HepG2 (cell line): ENCODE results near the gene ERC1. TPM values are rescaled to one million over a fixed set of nuclear protein-coding genes. Genes with fewer than 3 reads are reported as not detected.

Source experiments
- ATAC-seq: fragments of 200-7000 bp; cut with Tn5 transposase; 3 replicates; pipeline ENCODE4 v1.9.1; 2020; ENCODE audit warnings: mild to moderate bottlenecking, moderate library complexity
- BruUV-seq: library from RNA; stranded (reverse); fragments of 400-500 nt; replicated peaks from 2 replicates; lab custom pipeline; 2021; lab: Mats Ljungman, UMichigan
- CTCF ChIA-PET: fragments of 300-600 bp; formaldehyde crosslinking; extraction: SDS; loops from one replicate; lab custom pipeline; 2021; ENCODE audit warnings: low total read pairs, inconsistent platforms, low intra/inter-chr PET ratio; lab: Yijun Ruan, JAX
- POLR2A ChIA-PET: fragments of 350-600 bp; sonication (Branson Sonifier 250); formaldehyde crosslinking; loops from one replicate; lab custom pipeline; 2020; ENCODE audit warnings: antibody characterized with exemption, inconsistent platforms; lab: Yijun Ruan, JAX
- DNase-seq: peaks from one replicate; pipeline ENCODE4 v3.0.0-alpha.2; 2015; ENCODE audit warnings: low spot score
- FAIRE-seq: peaks from 3 replicates; lab custom pipeline; 2011; peaks lifted over from hg19 to GRCh38; lab: Jason Lieb, UNC
- H2AFZ ChIP-seq: one replicate; pipeline ENCODE4 v1.6.1; 2011; ENCODE audit warnings: low read length, inconsistent platforms
- H3K27ac ChIP-seq: fragments of 300-600 bp; 3 replicates; pipeline ENCODE4 v1.8.0; 2011; ENCODE audit warnings: mixed run types, mild to moderate bottlenecking, mixed read lengths, low read length, inconsistent platforms; ENCODE audit not compliant: insufficient read depth; ENCODE audit errors: extremely low read length
- H3K27me3 ChIP-seq, 2 experiments: fragments of 200-600 bp in 1 of 2; 2 replicates in 1 of 2; 3 replicates in 1 of 2; pipeline versions ENCODE4 v1.6.0 to v1.8.0; 2011; ENCODE audit warnings: low read length in 2 of 2, mild to moderate bottlenecking in 2 of 2, moderate library complexity in 2 of 2, inconsistent platforms in 1 of 2; ENCODE audit not compliant: insufficient read depth in 2 of 2, control insufficient read depth in 1 of 2
- H3K36me3 ChIP-seq, 2 experiments: fragments of 200-600 bp in 1 of 2; replicated peaks in 1 of 2; 2 replicates in 1 of 2; 3 replicates in 1 of 2; pipeline versions ENCODE4 v1.5.1 to v1.8.0; 2011; ENCODE audit warnings: low read length in 2 of 2, inconsistent platforms in 1 of 2; ENCODE audit not compliant: insufficient read depth in 2 of 2, control insufficient read depth in 1 of 2
- H3K4me1 ChIP-seq: 2 replicates; pipeline ENCODE4 v1.5.1; 2012; ENCODE audit warnings: low read length, inconsistent platforms; ENCODE audit not compliant: insufficient read depth
- H3K4me2 ChIP-seq: 2 replicates; pipeline ENCODE4 v1.6.0; 2011; ENCODE audit warnings: low read depth, low read length, inconsistent platforms
- H3K4me3 ChIP-seq, 3 experiments: fragments of 200-600 bp in 1 of 3; sonication (generic), shearing (Covaris generic) in 1 of 3; replicated peaks in 1 of 3; 2 replicates each; pipeline ENCODE4 v1.5.1; 2011 to 2016; ENCODE audit warnings: low read length in 3 of 3, inconsistent platforms in 2 of 3, low read depth in 2 of 3, mild to moderate bottlenecking in 2 of 3, control low read depth in 1 of 3, mixed read lengths in 1 of 3; ENCODE audit not compliant: insufficient read depth in 1 of 3
- H3K79me2 ChIP-seq: one replicate; pipeline ENCODE4 v1.6.1; 2011; ENCODE audit warnings: low read length, inconsistent platforms; ENCODE audit not compliant: insufficient read depth
- H3K9ac ChIP-seq: 2 replicates; pipeline ENCODE4 v1.6.0; 2011; ENCODE audit warnings: mild to moderate bottlenecking, low read depth, low read length, inconsistent platforms; ENCODE audit not compliant: insufficient read depth
- H3K9me3 ChIP-seq: 2 replicates; pipeline ENCODE4 v1.5.1; 2012; ENCODE audit warnings: mild to moderate bottlenecking, low read length
- H4K20me1 ChIP-seq: 2 replicates; pipeline ENCODE4 v1.6.0; 2011; ENCODE audit warnings: inconsistent platforms, mild to moderate bottlenecking, low read length, moderate library complexity; ENCODE audit not compliant: insufficient read depth
- CBFB ChIP-seq: sonication (generic); formaldehyde crosslinking; IDR thresholded peaks from 2 replicates; pipeline ENCODE4 v1.4.0; 2020; ENCODE audit warnings: missing genetic modification reagents
- DNMT1 ChIP-seq: sonication (generic); formaldehyde crosslinking; IDR thresholded peaks from 2 replicates; pipeline ENCODE4 v1.5.1; 2020; ENCODE audit warnings: mild to moderate bottlenecking, missing genetic modification reagents
- FOXK2 ChIP-seq: fragments of 450-650 bp; IDR thresholded peaks from 2 replicates; pipeline ENCODE4 v1.6.1; 2016
- HHEX ChIP-seq: IDR thresholded peaks from 2 replicates; pipeline ENCODE4 v1.6.1; 2016; ENCODE audit warnings: control low read depth
- JUN ChIP-seq: sonication (generic); formaldehyde crosslinking; IDR thresholded peaks from 2 replicates; pipeline ENCODE4 v1.4.0; 2020; ENCODE audit warnings: mild to moderate bottlenecking, missing genetic modification reagents
- KDM4B ChIP-seq: sonication (generic); formaldehyde crosslinking; IDR thresholded peaks from 2 replicates; pipeline ENCODE4 v1.4.0; 2020; ENCODE audit warnings: missing genetic modification reagents
- KLF12 ChIP-seq: sonication (generic); formaldehyde crosslinking; IDR thresholded peaks from 2 replicates; pipeline ENCODE4 v1.4.0; 2020; ENCODE audit warnings: missing genetic modification reagents, borderline replicate concordance
- PHF8 ChIP-seq: sonication (generic); formaldehyde crosslinking; IDR thresholded peaks from 2 replicates; pipeline ENCODE4 v1.5.0; 2020; ENCODE audit warnings: missing genetic modification reagents
- PITX1 ChIP-seq: sonication (generic); formaldehyde crosslinking; IDR thresholded peaks from 2 replicates; pipeline ENCODE4 v1.5.1; 2020; ENCODE audit warnings: mild to moderate bottlenecking, missing genetic modification reagents
- ZKSCAN5 ChIP-seq: sonication (generic); formaldehyde crosslinking; IDR thresholded peaks from 2 replicates; pipeline ENCODE4 v1.5.1; 2020; ENCODE audit warnings: mild to moderate bottlenecking, missing genetic modification reagents
- ZNF749 ChIP-seq: sonication (generic); formaldehyde crosslinking; IDR thresholded peaks from 2 replicates; pipeline ENCODE4 v1.8.0; 2022; ENCODE audit warnings: mild to moderate bottlenecking, missing genetic modification reagents, moderate library complexity, borderline replicate concordance
- WGBS: methylation state at CpG from one replicate; pipeline ENCODE4 v1.1.6; 2017; ENCODE audit warnings: low lambda C conversion rate; 5-methylcytosine and 5-hydroxymethylcytosine counted together
- in situ Hi-C: cut with HindIII; loops from 2 replicates; pipeline ENCODE4 v1.10.0; 2017; ENCODE audit warnings: low pct_unique_long_range_greater_than_20kb; ENCODE audit not compliant: extremely low pct_ligation_motif_present
- intact Hi-C: fragments of 100-400 bp; cut with micrococcal nuclease; formaldehyde crosslinking; loops from one replicate; pipeline ENCODE4 v1.10.0; 2022; ENCODE audit not compliant: unreplicated experiment
- polyA plus RNA-seq, 8 experiments: library from polyadenylated mRNA; depleted of rRNA in 3 of 8; stranded (reverse) in 7 of 8; unstranded in 1 of 8; fragments of >200 nt; fragmentation: Illumina TruSeq in 4 of 8; extraction: Trizol in 4 of 8; gene quantifications; 2 replicates each; pipeline versions ENCODE4 v1.2.1 to v1.2.3, GENCODE V29; 2011 to 2016; ENCODE audit warnings: low read depth in 4 of 8, missing spikeins in 1 of 8, mixed read lengths in 1 of 8; ENCODE audit not compliant: insufficient read depth in 1 of 8
- total RNA-seq, 5 experiments: library from RNA; depleted of rRNA; stranded (reverse); fragments of >200 nt; fragmentation: Illumina TruSeq; extraction: Trizol; gene quantifications; 2 replicates each; pipeline ENCODE4 v1.2.3, GENCODE V29; 2016; ENCODE audit warnings: low read depth in 1 of 5
- TF ChIP-seq, protein P1 (sequence below): sonication (generic); formaldehyde crosslinking; IDR thresholded peaks from 2 replicates; pipeline ENCODE4 v1.4.0; 2020; ENCODE audit warnings: missing genetic modification reagents
- TF ChIP-seq, protein P2 (sequence below): fragments of 450-650 bp; IDR thresholded peaks from 2 replicates; pipeline ENCODE4 v1.6.1; 2017
- TF ChIP-seq, protein P3 (sequence below): sonication (generic); formaldehyde crosslinking; IDR thresholded peaks from 2 replicates; pipeline ENCODE4 v1.4.0; 2020; ENCODE audit warnings: missing genetic modification reagents

ERC1 gene
- total and polyA plus RNA-seq, 2 of the 13 experiments (the other 11 are each of a cell fraction or from before 2014, with no cell fraction given) = 6.1 to 12.4 TPM

DNA sequence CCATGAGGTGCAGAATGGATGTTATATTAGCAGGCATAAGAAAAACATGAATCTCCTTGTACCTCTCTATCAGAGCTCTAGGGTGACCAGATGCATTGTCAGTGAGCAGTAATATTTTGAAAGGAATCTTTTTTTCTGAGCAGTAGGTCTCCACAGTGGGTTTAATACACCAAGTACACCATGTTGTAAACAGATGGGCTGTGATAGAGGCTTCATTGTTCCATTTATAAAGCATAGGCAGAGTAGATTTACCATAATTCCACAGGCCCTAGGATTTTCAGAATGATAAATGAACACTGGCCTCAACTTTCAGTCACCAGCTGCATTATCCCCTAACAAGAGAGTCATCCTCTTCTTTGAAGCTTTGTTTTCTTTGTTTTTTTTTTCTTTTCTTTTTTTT is 185.2 kb downstream of the ERC1 start (continued):
- TF ChIP-seq, protein P1, sequence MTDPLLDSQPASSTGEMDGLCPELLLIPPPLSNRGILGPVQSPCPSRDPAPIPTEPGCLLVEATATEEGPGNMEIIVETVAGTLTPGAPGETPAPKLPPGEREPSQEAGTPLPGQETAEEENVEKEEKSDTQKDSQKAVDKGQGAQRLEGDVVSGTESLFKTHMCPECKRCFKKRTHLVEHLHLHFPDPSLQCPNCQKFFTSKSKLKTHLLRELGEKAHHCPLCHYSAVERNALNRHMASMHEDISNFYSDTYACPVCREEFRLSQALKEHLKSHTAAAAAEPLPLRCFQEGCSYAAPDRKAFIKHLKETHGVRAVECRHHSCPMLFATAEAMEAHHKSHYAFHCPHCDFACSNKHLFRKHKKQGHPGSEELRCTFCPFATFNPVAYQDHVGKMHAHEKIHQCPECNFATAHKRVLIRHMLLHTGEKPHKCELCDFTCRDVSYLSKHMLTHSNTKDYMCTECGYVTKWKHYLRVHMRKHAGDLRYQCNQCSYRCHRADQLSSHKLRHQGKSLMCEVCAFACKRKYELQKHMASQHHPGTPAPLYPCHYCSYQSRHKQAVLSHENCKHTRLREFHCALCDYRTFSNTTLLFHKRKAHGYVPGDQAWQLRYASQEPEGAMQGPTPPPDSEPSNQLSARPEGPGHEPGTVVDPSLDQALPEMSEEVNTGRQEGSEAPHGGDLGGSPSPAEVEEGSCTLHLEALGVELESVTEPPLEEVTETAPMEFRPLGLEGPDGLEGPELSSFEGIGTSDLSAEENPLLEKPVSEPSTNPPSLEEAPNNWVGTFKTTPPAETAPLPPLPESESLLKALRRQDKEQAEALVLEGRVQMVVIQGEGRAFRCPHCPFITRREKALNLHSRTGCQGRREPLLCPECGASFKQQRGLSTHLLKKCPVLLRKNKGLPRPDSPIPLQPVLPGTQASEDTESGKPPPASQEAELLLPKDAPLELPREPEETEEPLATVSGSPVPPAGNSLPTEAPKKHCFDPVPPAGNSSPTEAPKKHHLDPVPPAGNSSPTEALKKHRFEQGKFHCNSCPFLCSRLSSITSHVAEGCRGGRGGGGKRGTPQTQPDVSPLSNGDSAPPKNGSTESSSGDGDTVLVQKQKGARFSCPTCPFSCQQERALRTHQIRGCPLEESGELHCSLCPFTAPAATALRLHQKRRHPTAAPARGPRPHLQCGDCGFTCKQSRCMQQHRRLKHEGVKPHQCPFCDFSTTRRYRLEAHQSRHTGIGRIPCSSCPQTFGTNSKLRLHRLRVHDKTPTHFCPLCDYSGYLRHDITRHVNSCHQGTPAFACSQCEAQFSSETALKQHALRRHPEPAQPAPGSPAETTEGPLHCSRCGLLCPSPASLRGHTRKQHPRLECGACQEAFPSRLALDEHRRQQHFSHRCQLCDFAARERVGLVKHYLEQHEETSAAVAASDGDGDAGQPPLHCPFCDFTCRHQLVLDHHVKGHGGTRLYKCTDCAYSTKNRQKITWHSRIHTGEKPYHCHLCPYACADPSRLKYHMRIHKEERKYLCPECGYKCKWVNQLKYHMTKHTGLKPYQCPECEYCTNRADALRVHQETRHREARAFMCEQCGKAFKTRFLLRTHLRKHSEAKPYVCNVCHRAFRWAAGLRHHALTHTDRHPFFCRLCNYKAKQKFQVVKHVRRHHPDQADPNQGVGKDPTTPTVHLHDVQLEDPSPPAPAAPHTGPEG = no peak
- TF ChIP-seq KLF12 (CRISPR knock-in tag) (no peak), PITX1 (CRISPR knock-in tag) (no peak)

DNA sequence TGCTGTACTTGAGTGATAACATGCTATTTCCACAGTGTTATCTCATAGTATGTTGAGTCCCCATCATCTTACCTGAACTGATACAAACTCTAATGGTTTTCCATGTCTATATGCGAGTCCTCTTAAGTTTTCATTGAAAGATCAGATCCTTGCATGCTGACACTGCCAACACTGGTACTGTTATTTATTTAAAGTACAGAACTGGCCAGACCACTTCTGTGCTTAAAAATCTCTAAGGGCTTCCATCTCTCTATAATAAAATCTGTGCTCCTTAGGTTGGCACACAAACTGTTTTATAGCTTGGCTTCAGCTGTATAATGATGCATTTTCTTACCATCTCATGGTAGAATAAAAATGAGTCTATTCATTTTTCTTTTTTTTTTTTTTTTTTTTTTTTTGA is 188.1 kb downstream of the ERC1 start:
- 100% methylated on average over 1 of the region's 1 CpG for WGBS
- Histone ChIP-seq H3K4me2 (no peak overlapping the region), H2AFZ (no peak overlapping the region), H3K27ac (no peak overlapping the region), H3K9ac (no peak overlapping the region), H3K9me3 (no peaks in the 10 kb centered on the region), H3K79me2 (no peaks in the 10 kb centered on the region), H3K27me3 (no peaks in the 10 kb centered on the region), H3K4me3 (no peak overlapping the region), H3K36me3 (peaks cover 2 to 14% of the 10 kb centered on the region in 2 experiments; a peak in 3 of 5 replicates), H3K4me1 (no peaks in the 10 kb centered on the region), H4K20me1 (no peaks in the 10 kb centered on the region)
- ChIA-PET CTCF (no interaction called here), POLR2A (no interaction called here)
- ATAC-seq = no peak
- BruUV-seq = no TSS peak
- no peak for FAIRE-seq
- intact Hi-C loops (no loop called here), in situ Hi-C loops (no loop called here)
- DNase-seq = no peak
- TF ChIP-seq CBFB (CRISPR knock-in tag) (no peak), ZKSCAN5 (no peak), PHF8 (CRISPR knock-in tag) (no peak), FOXK2 (no peak), KDM4B (CRISPR knock-in tag) (no peak), HHEX (CRISPR knock-in tag) (no peak), ZNF749 (CRISPR knock-in tag) (no peak), JUN (CRISPR knock-in tag) (no peak), DNMT1 (CRISPR knock-in tag) (no peak)
- TF ChIP-seq, protein P2, sequence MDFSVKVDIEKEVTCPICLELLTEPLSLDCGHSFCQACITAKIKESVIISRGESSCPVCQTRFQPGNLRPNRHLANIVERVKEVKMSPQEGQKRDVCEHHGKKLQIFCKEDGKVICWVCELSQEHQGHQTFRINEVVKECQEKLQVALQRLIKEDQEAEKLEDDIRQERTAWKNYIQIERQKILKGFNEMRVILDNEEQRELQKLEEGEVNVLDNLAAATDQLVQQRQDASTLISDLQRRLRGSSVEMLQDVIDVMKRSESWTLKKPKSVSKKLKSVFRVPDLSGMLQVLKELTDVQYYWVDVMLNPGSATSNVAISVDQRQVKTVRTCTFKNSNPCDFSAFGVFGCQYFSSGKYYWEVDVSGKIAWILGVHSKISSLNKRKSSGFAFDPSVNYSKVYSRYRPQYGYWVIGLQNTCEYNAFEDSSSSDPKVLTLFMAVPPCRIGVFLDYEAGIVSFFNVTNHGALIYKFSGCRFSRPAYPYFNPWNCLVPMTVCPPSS = no peak
- TF ChIP-seq, protein P3, sequence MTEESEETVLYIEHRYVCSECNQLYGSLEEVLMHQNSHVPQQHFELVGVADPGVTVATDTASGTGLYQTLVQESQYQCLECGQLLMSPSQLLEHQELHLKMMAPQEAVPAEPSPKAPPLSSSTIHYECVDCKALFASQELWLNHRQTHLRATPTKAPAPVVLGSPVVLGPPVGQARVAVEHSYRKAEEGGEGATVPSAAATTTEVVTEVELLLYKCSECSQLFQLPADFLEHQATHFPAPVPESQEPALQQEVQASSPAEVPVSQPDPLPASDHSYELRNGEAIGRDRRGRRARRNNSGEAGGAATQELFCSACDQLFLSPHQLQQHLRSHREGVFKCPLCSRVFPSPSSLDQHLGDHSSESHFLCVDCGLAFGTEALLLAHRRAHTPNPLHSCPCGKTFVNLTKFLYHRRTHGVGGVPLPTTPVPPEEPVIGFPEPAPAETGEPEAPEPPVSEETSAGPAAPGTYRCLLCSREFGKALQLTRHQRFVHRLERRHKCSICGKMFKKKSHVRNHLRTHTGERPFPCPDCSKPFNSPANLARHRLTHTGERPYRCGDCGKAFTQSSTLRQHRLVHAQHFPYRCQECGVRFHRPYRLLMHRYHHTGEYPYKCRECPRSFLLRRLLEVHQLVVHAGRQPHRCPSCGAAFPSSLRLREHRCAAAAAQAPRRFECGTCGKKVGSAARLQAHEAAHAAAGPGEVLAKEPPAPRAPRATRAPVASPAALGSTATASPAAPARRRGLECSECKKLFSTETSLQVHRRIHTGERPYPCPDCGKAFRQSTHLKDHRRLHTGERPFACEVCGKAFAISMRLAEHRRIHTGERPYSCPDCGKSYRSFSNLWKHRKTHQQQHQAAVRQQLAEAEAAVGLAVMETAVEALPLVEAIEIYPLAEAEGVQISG (CRISPR knock-in tag) = no peak
